HEK293 (cell line): ENCODE measurements around the gene RNF41.

ENCODE experiments used
- BCL11A ChIP-seq: fragments of 450-650 bp; formaldehyde crosslinking; IDR thresholded peaks from 2 replicates; pipeline ENCODE4 v1.5.1; 2016; ENCODE audit warnings: low read depth, missing biosample characterization, missing genetic modification characterization
- BCL11B ChIP-seq: fragments of 450-650 bp; formaldehyde crosslinking; IDR thresholded peaks from 2 replicates; pipeline ENCODE4 v1.5.1; 2016; ENCODE audit warnings: low read depth, missing biosample characterization, missing genetic modification characterization
- EGR2 ChIP-seq: fragments of 450-650 bp; formaldehyde crosslinking; IDR thresholded peaks from 2 replicates; pipeline ENCODE4 v1.5.1; 2016; ENCODE audit warnings: low read depth, missing biosample characterization, missing genetic modification characterization
- GFI1B ChIP-seq: fragments of 450-650 bp; formaldehyde crosslinking; IDR thresholded peaks from 2 replicates; pipeline ENCODE4 v1.5.1; 2016; ENCODE audit warnings: missing biosample characterization, missing genetic modification characterization
- GLI2 ChIP-seq: fragments of 450-650 bp; formaldehyde crosslinking; IDR thresholded peaks from 2 replicates; pipeline ENCODE4; 2017; ENCODE audit warnings: missing biosample characterization, missing genetic modification characterization, low read depth, borderline replicate concordance
- GLIS1 ChIP-seq: fragments of 450-650 bp; formaldehyde crosslinking; IDR thresholded peaks from 2 replicates; pipeline ENCODE4 v1.5.1; 2016; ENCODE audit warnings: missing biosample characterization, missing genetic modification characterization
- KLF9 ChIP-seq: fragments of 450-650 bp; formaldehyde crosslinking; IDR thresholded peaks from 2 replicates; pipeline ENCODE4 v1.5.1; 2016; ENCODE audit warnings: missing biosample characterization, missing genetic modification characterization, low read depth
- SETDB1 ChIP-seq: IDR thresholded peaks from one replicate; pipeline ENCODE4 v1.6.1; 2017; ENCODE audit warnings: mild to moderate bottlenecking, low read length, moderate library complexity, mixed read lengths; ENCODE audit not compliant: insufficient read length
- SP7 ChIP-seq: fragments of 450-650 bp; formaldehyde crosslinking; IDR thresholded peaks from 2 replicates; pipeline ENCODE4 v1.5.1; 2016; ENCODE audit warnings: missing biosample characterization, missing genetic modification characterization
- YY2 ChIP-seq: fragments of 450-650 bp; formaldehyde crosslinking; IDR thresholded peaks from 2 replicates; pipeline ENCODE4 v1.5.1; 2016; ENCODE audit warnings: missing biosample characterization, missing genetic modification characterization
- ZBTB20 ChIP-seq: fragments of 450-650 bp; formaldehyde crosslinking; IDR thresholded peaks from 2 replicates; pipeline ENCODE4 v1.5.1; 2016; ENCODE audit warnings: missing biosample characterization, missing genetic modification characterization
- ZFP3 ChIP-seq: fragments of 450-650 bp; formaldehyde crosslinking; IDR thresholded peaks from 2 replicates; pipeline ENCODE4 v1.5.1; 2016; ENCODE audit warnings: low read depth, missing biosample characterization, missing genetic modification characterization
- ZFP69B ChIP-seq: fragments of 450-650 bp; formaldehyde crosslinking; IDR thresholded peaks from 2 replicates; pipeline ENCODE4 v1.5.1; 2016; ENCODE audit warnings: missing biosample characterization, missing genetic modification characterization
- ZNF114 ChIP-seq: fragments of 450-650 bp; formaldehyde crosslinking; IDR thresholded peaks from 2 replicates; pipeline ENCODE4 v1.5.0; 2017; ENCODE audit warnings: missing biosample characterization, missing genetic modification characterization
- ZNF132 ChIP-seq: fragments of 450-650 bp; formaldehyde crosslinking; IDR thresholded peaks from 2 replicates; pipeline ENCODE4 v1.5.1; 2017; ENCODE audit warnings: missing biosample characterization, missing genetic modification characterization, borderline replicate concordance
- ZNF140 ChIP-seq: fragments of 450-650 bp; formaldehyde crosslinking; IDR thresholded peaks from 2 replicates; pipeline ENCODE4 v1.5.1; 2016; ENCODE audit warnings: missing biosample characterization, missing genetic modification characterization
- ZNF2 ChIP-seq: fragments of 450-650 bp; formaldehyde crosslinking; IDR thresholded peaks from 2 replicates; pipeline ENCODE4 v1.5.1; 2016; ENCODE audit warnings: missing biosample characterization, missing genetic modification characterization
- ZNF223 ChIP-seq: fragments of 450-650 bp; formaldehyde crosslinking; IDR thresholded peaks from 2 replicates; pipeline ENCODE4 v1.5.1; 2016; ENCODE audit warnings: missing biosample characterization, missing genetic modification characterization
- ZNF354C ChIP-seq: fragments of 450-650 bp; formaldehyde crosslinking; IDR thresholded peaks from 2 replicates; pipeline ENCODE4 v1.5.1; 2016; ENCODE audit warnings: missing biosample characterization, missing genetic modification characterization, low read depth, borderline replicate concordance
- ZNF37A ChIP-seq: fragments of 450-650 bp; IDR thresholded peaks from 2 replicates; pipeline ENCODE4 v1.5.1; 2018; ENCODE audit warnings: missing biosample characterization, missing genetic modification characterization
- ZNF530 ChIP-seq: fragments of 450-650 bp; formaldehyde crosslinking; IDR thresholded peaks from 2 replicates; pipeline ENCODE4 v1.5.1; 2016; ENCODE audit warnings: low read depth, missing biosample characterization, missing genetic modification characterization
- ZNF571 ChIP-seq: fragments of 450-650 bp; formaldehyde crosslinking; IDR thresholded peaks from 2 replicates; pipeline ENCODE4 v1.5.0; 2017; ENCODE audit warnings: missing biosample characterization, missing genetic modification characterization
- ZNF658 ChIP-seq: fragments of 450-650 bp; formaldehyde crosslinking; IDR thresholded peaks from 2 replicates; pipeline ENCODE4; 2016; ENCODE audit warnings: missing biosample characterization, missing genetic modification characterization
- ZNF660 ChIP-seq: fragments of 450-650 bp; IDR thresholded peaks from 2 replicates; pipeline ENCODE4 v1.5.1; 2018; ENCODE audit warnings: missing biosample characterization, mild to moderate bottlenecking, missing genetic modification characterization
- ZNF768 ChIP-seq: fragments of 450-650 bp; formaldehyde crosslinking; IDR thresholded peaks from 2 replicates; pipeline ENCODE4 v1.5.1; 2018; ENCODE audit warnings: missing biosample characterization, mild to moderate bottlenecking, missing genetic modification characterization
- ZNF776 ChIP-seq: fragments of 450-650 bp; formaldehyde crosslinking; IDR thresholded peaks from 2 replicates; pipeline ENCODE4 v1.5.0; 2017; ENCODE audit warnings: missing biosample characterization, missing genetic modification characterization, borderline replicate concordance
- ZNF843 ChIP-seq: fragments of 450-650 bp; formaldehyde crosslinking; IDR thresholded peaks from 2 replicates; pipeline ENCODE4 v1.5.1; 2016; ENCODE audit warnings: missing biosample characterization, missing genetic modification characterization
- ZSCAN30 ChIP-seq: fragments of 450-650 bp; IDR thresholded peaks from 2 replicates; pipeline ENCODE4 v1.5.1; 2018; ENCODE audit warnings: missing biosample characterization, mild to moderate bottlenecking, missing genetic modification characterization, moderate library complexity
- TF ChIP-seq, protein P1 (sequence below): fragments of 450-650 bp; formaldehyde crosslinking; IDR thresholded peaks from 2 replicates; pipeline ENCODE4 v1.5.1; 2017; ENCODE audit warnings: missing biosample characterization, missing genetic modification characterization
- TF ChIP-seq, protein P2 (sequence below): fragments of 450-650 bp; formaldehyde crosslinking; conservative IDR thresholded peaks from 2 replicates; pipeline ENCODE4 v1.5.1; 2016; ENCODE audit warnings: low read depth, missing biosample characterization, missing genetic modification characterization
- TF ChIP-seq, protein P3 (sequence below): fragments of 450-650 bp; formaldehyde crosslinking; IDR thresholded peaks from 2 replicates; pipeline ENCODE4 v1.5.1; 2016; ENCODE audit warnings: missing biosample characterization, missing genetic modification characterization, low read depth
- TF ChIP-seq, protein P4 (sequence below): fragments of 450-650 bp; formaldehyde crosslinking; IDR thresholded peaks from 2 replicates; pipeline ENCODE4 v1.5.1; 2016; ENCODE audit warnings: missing biosample characterization, missing genetic modification characterization

Gene RNF41

DNA sequence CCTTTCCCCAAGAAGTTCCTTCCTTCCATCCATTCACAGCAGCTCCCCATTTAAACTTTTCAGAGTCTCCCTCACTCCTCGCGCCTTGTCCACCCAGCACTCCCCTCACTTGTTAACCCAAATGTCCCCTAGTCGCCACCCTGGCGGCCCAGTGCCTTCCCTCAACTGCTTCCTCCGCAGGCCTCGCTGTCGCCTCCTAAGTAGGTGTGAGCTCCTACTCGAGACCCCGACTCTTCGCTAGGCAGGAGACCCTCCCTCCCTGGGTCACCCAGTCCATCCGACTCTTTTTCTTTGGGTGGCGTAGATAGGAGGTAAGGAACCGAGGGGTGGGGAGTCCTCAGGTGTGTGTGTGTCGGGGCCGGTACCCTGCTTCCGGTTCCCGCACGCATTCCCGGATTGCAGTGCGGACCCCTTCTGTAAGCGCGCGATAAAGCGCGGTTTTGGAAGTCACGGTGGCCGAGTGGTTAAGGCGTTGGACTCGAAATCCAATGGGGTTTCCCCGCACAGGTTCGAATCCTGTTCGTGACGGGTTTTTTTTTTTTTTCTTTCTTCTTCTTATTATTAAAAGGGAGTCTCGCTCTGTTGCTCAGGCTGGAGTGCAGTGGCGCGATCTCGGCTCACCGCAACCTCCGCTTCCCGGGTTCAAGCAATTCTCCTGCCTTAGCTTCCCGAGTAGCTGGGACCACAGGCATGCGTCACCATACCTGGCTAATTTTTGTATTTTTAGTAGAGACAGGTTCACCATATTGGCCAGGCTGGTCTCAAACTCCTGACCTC, 31.6 kb downstream of the RNF41 start (continued):
- TF ChIP-seq SETDB1, result no peak
- TF ChIP-seq ZNF114 (tag by site-specific recombination), result no peak
- no peak for TF ChIP-seq ZNF354C (tag by site-specific recombination)
- TF ChIP-seq ZNF223, result no peak
- 0 out of 2 replicates have a peak, but pooled peaks have one; percentile 6 for TF ChIP-seq EGR2
- TF ChIP-seq ZNF768 (tag by site-specific recombination), result no peak
- TF ChIP-seq ZNF658 (tag by site-specific recombination), result no peak
- TF ChIP-seq ZFP69B (tag by site-specific recombination), result peak; percentile 89
- TF ChIP-seq SP7 (tag by site-specific recombination), result peak; percentile 89
- TF ChIP-seq ZNF140 (tag by site-specific recombination), result no peak
- TF ChIP-seq, protein P1, sequence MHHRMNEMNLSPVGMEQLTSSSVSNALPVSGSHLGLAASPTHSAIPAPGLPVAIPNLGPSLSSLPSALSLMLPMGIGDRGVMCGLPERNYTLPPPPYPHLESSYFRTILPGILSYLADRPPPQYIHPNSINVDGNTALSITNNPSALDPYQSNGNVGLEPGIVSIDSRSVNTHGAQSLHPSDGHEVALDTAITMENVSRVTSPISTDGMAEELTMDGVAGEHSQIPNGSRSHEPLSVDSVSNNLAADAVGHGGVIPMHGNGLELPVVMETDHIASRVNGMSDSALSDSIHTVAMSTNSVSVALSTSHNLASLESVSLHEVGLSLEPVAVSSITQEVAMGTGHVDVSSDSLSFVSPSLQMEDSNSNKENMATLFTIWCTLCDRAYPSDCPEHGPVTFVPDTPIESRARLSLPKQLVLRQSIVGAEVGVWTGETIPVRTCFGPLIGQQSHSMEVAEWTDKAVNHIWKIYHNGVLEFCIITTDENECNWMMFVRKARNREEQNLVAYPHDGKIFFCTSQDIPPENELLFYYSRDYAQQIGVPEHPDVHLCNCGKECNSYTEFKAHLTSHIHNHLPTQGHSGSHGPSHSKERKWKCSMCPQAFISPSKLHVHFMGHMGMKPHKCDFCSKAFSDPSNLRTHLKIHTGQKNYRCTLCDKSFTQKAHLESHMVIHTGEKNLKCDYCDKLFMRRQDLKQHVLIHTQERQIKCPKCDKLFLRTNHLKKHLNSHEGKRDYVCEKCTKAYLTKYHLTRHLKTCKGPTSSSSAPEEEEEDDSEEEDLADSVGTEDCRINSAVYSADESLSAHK (tag by site-specific recombination), result no peak
- peak; percentile 89 for TF ChIP-seq ZNF660 (tag by site-specific recombination)
- peak; percentile 94 for TF ChIP-seq ZNF2 (tag by site-specific recombination)
- TF ChIP-seq BCL11B (tag by site-specific recombination), result no peak; the same call in 1 of the 2 replicates
- no peak for TF ChIP-seq BCL11A (tag by site-specific recombination)
- 0 out of 2 replicates have a peak, but pooled peaks have one; percentile 18 for TF ChIP-seq GLIS1 (tag by site-specific recombination)
- no peak for TF ChIP-seq ZNF571 (tag by site-specific recombination)
- no peak for TF ChIP-seq ZNF37A
- TF ChIP-seq GLI2 (tag by site-specific recombination), result no peak
- TF ChIP-seq ZFP3 (tag by site-specific recombination), result no peak; the same call in 1 of the 2 replicates
- TF ChIP-seq, protein P2, sequence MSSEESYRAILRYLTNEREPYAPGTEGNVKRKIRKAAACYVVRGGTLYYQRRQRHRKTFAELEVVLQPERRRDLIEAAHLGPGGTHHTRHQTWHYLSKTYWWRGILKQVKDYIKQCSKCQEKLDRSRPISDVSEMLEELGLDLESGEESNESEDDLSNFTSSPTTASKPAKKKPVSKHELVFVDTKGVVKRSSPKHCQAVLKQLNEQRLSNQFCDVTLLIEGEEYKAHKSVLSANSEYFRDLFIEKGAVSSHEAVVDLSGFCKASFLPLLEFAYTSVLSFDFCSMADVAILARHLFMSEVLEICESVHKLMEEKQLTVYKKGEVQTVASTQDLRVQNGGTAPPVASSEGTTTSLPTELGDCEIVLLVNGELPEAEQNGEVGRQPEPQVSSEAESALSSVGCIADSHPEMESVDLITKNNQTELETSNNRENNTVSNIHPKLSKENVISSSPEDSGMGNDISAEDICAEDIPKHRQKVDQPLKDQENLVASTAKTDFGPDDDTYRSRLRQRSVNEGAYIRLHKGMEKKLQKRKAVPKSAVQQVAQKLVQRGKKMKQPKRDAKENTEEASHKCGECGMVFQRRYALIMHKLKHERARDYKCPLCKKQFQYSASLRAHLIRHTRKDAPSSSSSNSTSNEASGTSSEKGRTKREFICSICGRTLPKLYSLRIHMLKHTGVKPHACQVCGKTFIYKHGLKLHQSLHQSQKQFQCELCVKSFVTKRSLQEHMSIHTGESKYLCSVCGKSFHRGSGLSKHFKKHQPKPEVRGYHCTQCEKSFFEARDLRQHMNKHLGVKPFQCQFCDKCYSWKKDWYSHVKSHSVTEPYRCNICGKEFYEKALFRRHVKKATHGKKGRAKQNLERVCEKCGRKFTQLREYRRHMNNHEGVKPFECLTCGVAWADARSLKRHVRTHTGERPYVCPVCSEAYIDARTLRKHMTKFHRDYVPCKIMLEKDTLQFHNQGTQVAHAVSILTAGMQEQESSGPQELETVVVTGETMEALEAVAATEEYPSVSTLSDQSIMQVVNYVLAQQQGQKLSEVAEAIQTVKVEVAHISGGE (tag by site-specific recombination), result peak; percentile 93
- no peak for TF ChIP-seq ZNF530 (tag by site-specific recombination)
- TF ChIP-seq GFI1B (tag by site-specific recombination), result peak; percentile 32; the same call in 1 of the 2 replicates
- peak; percentile 92 for TF ChIP-seq ZSCAN30 (tag by site-specific recombination)
- TF ChIP-seq ZNF843, result peak; percentile 57
- 0 out of 2 replicates have a peak, but pooled peaks have one; percentile 20 for TF ChIP-seq KLF9 (tag by site-specific recombination)
- TF ChIP-seq, protein P3, sequence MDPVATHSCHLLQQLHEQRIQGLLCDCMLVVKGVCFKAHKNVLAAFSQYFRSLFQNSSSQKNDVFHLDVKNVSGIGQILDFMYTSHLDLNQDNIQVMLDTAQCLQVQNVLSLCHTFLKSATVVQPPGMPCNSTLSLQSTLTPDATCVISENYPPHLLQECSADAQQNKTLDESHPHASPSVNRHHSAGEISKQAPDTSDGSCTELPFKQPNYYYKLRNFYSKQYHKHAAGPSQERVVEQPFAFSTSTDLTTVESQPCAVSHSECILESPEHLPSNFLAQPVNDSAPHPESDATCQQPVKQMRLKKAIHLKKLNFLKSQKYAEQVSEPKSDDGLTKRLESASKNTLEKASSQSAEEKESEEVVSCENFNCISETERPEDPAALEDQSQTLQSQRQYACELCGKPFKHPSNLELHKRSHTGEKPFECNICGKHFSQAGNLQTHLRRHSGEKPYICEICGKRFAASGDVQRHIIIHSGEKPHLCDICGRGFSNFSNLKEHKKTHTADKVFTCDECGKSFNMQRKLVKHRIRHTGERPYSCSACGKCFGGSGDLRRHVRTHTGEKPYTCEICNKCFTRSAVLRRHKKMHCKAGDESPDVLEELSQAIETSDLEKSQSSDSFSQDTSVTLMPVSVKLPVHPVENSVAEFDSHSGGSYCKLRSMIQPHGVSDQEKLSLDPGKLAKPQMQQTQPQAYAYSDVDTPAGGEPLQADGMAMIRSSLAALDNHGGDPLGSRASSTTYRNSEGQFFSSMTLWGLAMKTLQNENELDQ, result no peak
- no peak for TF ChIP-seq ZNF776 (tag by site-specific recombination)
- no peak for TF ChIP-seq ZNF132 (tag by site-specific recombination)
- TF ChIP-seq, protein P4, sequence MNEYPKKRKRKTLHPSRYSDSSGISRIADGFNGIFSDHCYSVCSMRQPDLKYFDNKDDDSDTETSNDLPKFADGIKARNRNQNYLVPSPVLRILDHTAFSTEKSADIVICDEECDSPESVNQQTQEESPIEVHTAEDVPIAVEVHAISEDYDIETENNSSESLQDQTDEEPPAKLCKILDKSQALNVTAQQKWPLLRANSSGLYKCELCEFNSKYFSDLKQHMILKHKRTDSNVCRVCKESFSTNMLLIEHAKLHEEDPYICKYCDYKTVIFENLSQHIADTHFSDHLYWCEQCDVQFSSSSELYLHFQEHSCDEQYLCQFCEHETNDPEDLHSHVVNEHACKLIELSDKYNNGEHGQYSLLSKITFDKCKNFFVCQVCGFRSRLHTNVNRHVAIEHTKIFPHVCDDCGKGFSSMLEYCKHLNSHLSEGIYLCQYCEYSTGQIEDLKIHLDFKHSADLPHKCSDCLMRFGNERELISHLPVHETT, result peak; percentile 93
- TF ChIP-seq YY2 (tag by site-specific recombination), result peak; percentile 54; the same call in 1 of the 2 replicates
- peak; percentile 57 for TF ChIP-seq ZBTB20 (tag by site-specific recombination)
